Natural killer cell treated with Interleukin-12 subunit alpha and Interleukin-12 subunit beta and Interleukin-15 and Interleukin-18, amount 100 ng/mL, for 72 hours (primary cell): ENCODE data around the gene CYB561D1. TPM values are rescaled to one million over a fixed set of nuclear protein-coding genes. Genes with fewer than 3 reads are reported as not detected.

Experiments used
- ATAC-seq, 2 donors: fragments of 150-1000 bp; cut with Tn5 transposase in 1 of 2; sonication (Bioruptor Pico), chemical (Tn5 transposase) in 1 of 2; 2 replicates each; pipeline ENCODE4 v1.10.0; 2021
- DNase-seq: peaks from one replicate; pipeline ENCODE4 v3.0.0; 2022; ENCODE audit warnings: low spot score
- H3K27ac Mint-ChIP-seq, 2 donors: 1 replicate in 1 of 2; 2 replicates in 1 of 2; pipeline ENCODE4 v1.8.0; 2022; ENCODE audit warnings: mixed read lengths in 2 of 2, mild to moderate bottlenecking in 1 of 2, moderate library complexity in 1 of 2
- H3K27me3 Mint-ChIP-seq, 2 donors: 1 replicate in 1 of 2; 2 replicates in 1 of 2; pipeline ENCODE4 v1.8.0; 2022; ENCODE audit warnings: mixed read lengths in 2 of 2
- H3K36me3 Mint-ChIP-seq: one replicate; pipeline ENCODE4 v1.8.0; 2022; ENCODE audit warnings: mixed read lengths
- H3K4me1 Mint-ChIP-seq, 2 donors: 1 replicate in 1 of 2; 2 replicates in 1 of 2; pipeline ENCODE4 v1.8.0; 2022; ENCODE audit warnings: low read depth in 2 of 2, mixed read lengths in 2 of 2, mild to moderate bottlenecking in 1 of 2
- H3K4me3 Mint-ChIP-seq: one replicate; pipeline ENCODE4 v1.8.0; 2022; ENCODE audit warnings: mixed read lengths
- H3K9me3 Mint-ChIP-seq: 2 replicates; pipeline ENCODE4 v1.8.0; 2022; ENCODE audit warnings: mixed read lengths
- total RNA-seq, 2 donors: library from RNA; stranded (reverse); gene quantifications; one replicate each; pipeline ENCODE4 v1.2.3, GENCODE V29; 2022

The CYB561D1 gene
- total RNA-seq, 2 donors from 2014 or later = 13.1 to 18.7 TPM

DNA sequence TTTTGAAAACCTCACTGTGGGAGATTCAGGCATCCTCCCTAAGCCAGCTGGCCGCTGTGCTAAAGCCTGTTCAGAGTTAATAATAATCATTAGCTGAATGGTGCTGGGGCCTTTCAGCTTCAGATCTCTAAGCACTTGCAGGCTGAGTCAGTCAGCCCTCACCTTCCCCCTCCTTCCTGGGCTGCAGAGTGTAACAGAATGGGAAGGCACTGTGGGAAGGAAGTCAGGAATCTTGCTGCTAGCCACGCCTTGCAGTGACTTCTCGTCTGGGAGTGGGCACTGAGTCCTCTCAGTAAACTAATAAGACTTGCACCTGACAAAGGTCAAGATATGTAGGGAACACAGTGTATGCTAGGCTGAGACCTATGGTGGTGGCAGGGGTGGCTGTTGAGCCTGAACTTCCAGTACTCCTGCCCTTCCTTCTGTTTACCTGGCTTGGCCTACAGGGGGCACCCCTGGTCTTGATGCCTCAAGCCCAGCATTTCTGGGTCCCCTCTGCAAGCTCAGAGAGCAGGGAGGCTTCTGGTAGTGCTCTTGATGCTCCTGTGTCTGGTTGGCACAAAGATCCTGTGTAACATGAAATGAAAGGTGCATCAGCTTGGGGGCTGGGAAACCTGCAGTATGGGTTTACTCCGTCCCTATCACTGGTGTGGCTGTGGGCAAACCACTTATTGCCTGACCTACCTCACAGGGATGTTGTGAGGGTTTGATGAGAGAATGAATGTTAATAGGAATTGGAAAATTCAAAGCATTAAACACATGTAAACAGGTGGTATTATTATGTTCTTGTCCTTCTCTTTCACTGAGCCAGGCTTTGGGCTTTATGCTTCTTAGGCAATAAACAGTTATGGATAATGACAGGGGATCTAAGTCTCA, 6.0 kb downstream of the CYB561D1 start:
- Mint-ChIP-seq H3K27ac (peak overlapping the region; percentile 28 to 53), H3K9me3 (no peaks in the 10 kb centered on the region), H3K36me3 (peaks cover 7% of the 10 kb centered on the region), H3K4me3 (no peak overlapping the region), H3K4me1 (peaks cover 36 to 59% of the 10 kb centered on the region in 2 donors), H3K27me3 (no peaks in the 10 kb centered on the region)
- ATAC-seq (no peak), DNase-seq (no peak)

DNA sequence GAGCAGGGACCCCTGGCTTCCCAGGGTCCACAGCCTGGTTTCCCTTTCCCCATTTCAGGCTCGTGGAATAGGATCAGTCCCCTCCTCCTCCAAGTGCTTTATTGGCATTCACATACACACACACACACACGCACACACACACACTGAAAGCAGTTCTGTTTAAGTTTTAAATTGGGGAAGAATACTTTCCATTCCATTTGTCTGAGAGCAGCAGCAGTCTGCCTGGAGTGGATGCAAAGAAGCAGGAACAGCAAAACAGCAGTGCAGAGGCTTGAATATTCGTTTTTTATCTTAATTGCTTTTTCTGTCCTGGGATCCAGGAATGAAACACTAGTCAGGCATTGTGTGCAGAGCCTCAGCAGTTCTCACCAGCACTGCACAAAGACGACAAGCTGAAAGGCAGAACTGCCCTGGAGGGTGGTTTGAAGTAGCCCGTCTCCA, 7.1 kb downstream of the CYB561D1 start:
- Mint-ChIP-seq H3K9me3 (no peaks in the 10 kb centered on the region), H3K27me3 (no peaks in the 10 kb centered on the region), H3K4me1 (peaks cover 32 to 57% of the 10 kb centered on the region in 2 donors), H3K27ac (peak overlapping the region in 1 of 2 donors; percentile 53), H3K4me3 (no peak overlapping the region), H3K36me3 (peaks cover 6% of the 10 kb centered on the region)
- DNase-seq = no peak
- ATAC-seq = no peak

DNA sequence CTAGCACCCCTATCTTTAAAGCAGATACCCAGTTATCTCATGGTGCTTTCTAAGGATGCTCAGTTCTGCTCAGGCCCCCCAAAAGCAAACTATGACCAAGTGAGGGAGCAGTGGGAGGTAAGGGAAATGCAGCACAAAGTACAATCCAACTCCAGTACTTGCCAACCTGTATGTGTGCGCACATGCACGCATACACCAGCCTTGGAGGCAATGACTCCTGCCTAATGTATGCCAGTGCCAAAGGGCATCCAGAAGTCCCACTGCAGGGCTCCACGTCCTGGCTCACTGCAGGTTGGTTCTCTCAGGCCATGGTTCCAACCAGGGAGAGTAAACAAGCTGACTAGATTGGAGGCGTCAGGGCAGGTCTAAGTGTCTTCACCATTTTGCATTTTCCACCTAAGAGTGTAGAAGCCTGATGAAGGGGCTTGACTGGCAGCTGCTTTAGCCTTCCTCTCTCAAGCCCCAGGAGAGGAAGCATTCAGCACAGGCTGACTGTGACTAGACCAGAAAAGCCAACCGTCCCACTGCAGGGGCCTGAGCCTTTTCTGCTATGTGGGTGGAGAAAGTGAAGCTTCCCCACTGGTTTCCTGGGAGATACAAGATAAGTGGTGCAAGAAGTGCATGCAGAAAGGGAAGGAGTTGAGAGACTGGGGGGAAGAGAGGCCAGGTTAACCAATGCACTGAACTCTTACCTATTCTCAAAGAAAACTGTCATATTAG, 7.9 kb downstream of the CYB561D1 start:
- DNase-seq (no peak), ATAC-seq (peak in 1 of 2 donors; percentile 3)
- H3K27me3 Mint-ChIP-seq = no peaks in the 10 kb centered on the region
- H3K4me1 Mint-ChIP-seq = peaks cover 30 to 55% of the 10 kb centered on the region in 2 donors
- peak overlapping the region; percentile 30 for H3K4me3 Mint-ChIP-seq
- no peaks in the 10 kb centered on the region for H3K36me3 Mint-ChIP-seq
- H3K27ac Mint-ChIP-seq = peak overlapping the region in 1 of 2 donors; percentile 14
- H3K9me3 Mint-ChIP-seq = no peaks in the 10 kb centered on the region

DNA sequence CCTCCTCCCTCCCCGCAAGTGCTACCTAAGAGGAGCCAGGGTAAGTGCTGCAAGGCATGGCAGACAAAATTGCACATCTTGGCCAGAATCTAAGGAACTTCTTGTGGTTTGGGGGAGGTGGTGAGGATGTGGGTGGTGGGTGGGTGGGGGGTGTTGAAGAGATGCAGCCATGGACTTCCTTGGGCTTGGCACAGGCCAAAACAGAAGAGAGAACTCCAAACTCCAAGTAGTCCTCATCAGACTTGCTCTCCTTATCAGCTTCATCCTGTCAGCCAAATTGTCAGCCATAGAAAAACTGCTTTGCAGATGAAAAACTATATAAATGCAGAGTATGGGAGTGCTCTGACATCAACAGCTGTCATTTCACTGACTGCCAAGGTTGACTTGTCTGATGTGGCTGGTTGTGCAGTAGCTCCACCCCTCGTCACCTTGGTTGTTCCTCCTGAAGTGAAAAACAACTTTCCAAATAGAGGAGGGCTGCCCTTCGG, 8.5 kb downstream of the CYB561D1 start:
- peak overlapping the region in 1 of 2 donors; percentile 12 for H3K27ac Mint-ChIP-seq
- H3K27me3 Mint-ChIP-seq = no peaks in the 10 kb centered on the region
- peak overlapping the region; percentile 30 for H3K4me3 Mint-ChIP-seq
- H3K9me3 Mint-ChIP-seq = no peaks in the 10 kb centered on the region
- peak; percentile 25 to 57 for ATAC-seq
- DNase-seq = no peak
- H3K36me3 Mint-ChIP-seq = no peaks in the 10 kb centered on the region
- peaks cover 30 to 55% of the 10 kb centered on the region in 2 donors for H3K4me1 Mint-ChIP-seq

DNA sequence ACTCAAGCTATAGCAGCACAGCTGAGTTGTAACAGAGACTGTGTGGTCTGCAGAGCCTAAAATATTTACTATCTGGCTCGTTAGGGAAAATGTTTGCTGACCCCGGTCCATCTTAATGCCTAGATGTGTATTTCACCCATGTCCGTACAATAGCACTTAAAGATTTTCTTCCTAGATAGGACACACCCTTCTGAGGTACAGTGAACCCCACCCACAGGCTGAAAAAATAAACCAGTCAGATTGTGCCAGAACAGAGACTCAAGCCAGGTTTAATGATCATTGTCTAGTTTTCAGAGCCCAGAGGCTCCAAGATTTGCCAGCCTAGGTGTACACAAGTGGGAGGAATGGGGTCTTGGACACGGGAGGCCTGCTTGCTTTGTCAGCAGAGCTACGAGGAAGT, 10.0 kb downstream of the CYB561D1 start:
- Mint-ChIP-seq H3K4me1 (peaks cover 41 to 68% of the 10 kb centered on the region in 2 donors), H3K27ac (peak overlapping the region in 1 of 2 donors; percentile 45), H3K4me3 (no peak overlapping the region), H3K27me3 (no peaks in the 10 kb centered on the region), H3K9me3 (no peaks in the 10 kb centered on the region), H3K36me3 (no peaks in the 10 kb centered on the region)
- no peak for ATAC-seq
- no peak for DNase-seq

DNA sequence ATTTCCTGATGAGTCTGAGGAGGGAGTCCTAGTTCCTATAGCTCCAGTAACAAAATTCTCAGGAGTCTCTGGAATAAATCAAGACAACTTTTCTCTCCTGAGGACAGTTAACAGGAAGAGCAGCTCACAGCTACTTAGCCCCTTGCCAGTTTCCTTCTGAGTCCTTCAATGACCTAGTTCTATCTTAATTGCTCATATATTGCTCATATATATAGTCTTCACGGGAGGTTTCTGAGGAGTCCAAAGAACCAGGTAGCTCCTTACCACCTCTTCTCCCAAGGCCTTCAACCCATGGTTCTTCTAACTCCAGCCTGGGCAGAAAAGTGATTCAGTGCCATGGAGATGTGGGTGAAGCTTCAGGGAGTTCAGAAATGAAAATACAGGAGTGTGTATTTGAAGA, 11.1 kb downstream of the CYB561D1 start:
- Mint-ChIP-seq H3K4me3 (no peak overlapping the region), H3K9me3 (no peaks in the 10 kb centered on the region), H3K36me3 (no peaks in the 10 kb centered on the region), H3K4me1 (peaks cover 43 to 64% of the 10 kb centered on the region in 2 donors), H3K27me3 (no peaks in the 10 kb centered on the region), H3K27ac (peak overlapping the region in 1 of 2 donors; percentile 45)
- DNase-seq (no peak), ATAC-seq (no peak)

DNA sequence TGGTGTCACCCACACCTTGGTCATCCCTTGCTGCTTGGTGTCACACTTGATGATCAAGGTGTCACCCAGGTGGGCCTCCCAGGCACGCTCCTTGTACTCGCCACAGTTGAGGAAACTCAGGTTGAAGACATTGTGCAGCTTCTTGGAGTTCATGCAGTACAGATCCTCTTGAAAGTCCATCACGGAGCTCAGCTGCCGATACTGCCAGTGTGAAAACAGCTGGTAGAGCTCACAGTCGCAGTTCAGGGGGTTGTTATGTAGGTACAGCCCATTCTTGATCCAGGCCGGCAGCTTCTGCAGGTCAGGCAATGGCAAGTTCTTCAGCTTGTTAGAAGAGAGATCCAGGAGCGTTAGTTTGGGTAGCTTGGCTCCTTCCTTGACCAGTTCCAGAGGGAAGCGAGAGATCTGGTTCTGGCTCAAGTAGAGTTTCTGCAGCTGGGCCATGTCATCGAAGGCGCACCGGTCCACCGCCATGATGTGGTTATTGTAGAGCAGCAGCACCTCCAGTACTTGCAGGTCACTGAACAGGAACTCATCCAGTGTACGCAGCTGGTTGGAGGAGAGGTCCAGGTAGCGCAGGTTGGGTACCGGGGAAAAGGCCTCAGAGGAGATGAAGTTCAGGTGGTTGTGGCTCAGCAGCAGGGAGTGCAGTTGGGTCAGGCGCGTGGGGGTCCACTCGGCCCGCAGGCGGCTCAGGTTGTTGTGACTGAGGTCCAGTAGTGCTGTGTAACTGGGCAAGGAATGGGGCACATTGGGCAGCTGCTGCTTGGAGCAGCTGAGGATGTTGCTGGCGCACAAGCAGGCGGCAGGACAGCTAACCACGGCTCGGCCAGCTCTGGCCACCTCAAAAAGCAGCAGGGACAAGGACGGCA, 14.3 kb downstream of the CYB561D1 start:
- Mint-ChIP-seq H3K27ac (peak overlapping the region in 1 of 2 donors; percentile 67), H3K4me3 (peak overlapping the region; percentile 82), H3K27me3 (peaks cover 0 to 7% of the 10 kb centered on the region in 2 donors), H3K9me3 (no peaks in the 10 kb centered on the region), H3K4me1 (peaks cover 34 to 38% of the 10 kb centered on the region in 2 donors), H3K36me3 (no peaks in the 10 kb centered on the region)
- no peak for DNase-seq
- no peak for ATAC-seq

DNA sequence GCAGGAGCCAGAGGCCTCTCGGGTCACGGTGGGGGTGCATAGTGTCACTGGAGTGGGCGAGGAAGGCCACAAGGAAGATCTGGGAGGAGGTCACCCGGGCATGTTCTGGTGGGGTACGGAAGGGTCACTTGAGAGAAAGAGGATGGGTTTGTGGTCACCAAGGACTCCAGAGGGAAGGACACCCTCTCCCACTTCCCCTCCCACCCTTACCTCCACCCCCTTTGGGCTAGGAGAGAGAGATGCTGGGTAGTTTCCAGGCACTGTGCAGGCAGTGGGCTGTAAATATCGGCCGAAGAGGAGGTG, 14.9 kb downstream of the CYB561D1 start:
- ATAC-seq (no peak), DNase-seq (no peak)
- H3K4me1 Mint-ChIP-seq = peaks cover 34 to 38% of the 10 kb centered on the region in 2 donors
- peak overlapping the region; percentile 82 for H3K4me3 Mint-ChIP-seq
- H3K27me3 Mint-ChIP-seq = peaks cover 0 to 7% of the 10 kb centered on the region in 2 donors
- peak overlapping the region in 1 of 2 donors; percentile 67 for H3K27ac Mint-ChIP-seq
- no peaks in the 10 kb centered on the region for H3K36me3 Mint-ChIP-seq
- H3K9me3 Mint-ChIP-seq = no peaks in the 10 kb centered on the region

DNA sequence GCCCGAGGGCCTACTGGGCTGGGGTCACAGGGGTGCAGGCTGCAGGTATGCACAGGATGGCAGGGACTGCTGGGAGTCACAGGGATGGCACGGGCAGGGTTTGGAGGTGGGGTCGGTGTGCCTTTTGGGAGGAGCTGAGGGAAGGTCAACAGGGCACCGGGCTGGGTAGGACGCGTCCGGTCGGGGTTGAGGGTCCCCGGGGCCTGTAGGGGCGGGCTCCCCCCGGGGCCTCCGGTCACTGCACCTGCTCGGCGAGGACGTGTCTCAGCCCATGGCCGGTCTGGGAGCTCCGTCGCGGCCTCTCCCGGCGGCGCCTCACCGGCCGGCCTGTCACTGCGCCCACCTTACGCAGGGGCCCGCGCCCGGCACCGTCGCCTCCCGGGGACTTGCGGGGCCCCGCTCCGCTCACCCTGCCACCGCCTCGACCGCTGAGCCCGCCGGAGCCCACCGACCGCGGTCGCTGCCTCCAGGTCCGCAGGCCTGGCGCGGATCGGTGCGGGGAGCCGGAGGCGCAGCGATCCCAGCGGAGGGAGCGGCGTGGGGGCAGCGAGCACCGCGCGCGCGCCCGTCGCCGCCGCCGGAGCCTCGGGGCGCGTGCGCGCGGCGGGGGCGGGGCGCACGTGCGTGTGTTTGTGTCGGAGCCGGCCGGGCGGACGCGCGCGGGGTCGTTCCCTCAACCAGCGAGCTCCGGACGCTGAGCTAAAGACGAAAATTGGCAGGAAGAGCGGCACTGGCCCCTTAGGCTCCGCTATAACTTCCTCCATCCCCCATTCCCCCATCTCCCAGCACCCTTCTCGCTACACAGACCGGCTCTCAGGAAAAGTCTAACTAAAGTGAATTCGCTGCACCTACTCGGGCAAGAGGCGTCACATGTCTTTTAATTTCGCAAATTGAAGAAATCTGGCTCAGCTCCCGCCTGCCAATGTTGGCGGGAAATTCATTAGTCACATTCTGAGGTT, 15.6 kb downstream of the CYB561D1 start, which contains the start of gene AMIGO1:
TSS of gene AMIGO1 (minus strand) at position 552 of the 959 bp plus-strand sequence. CDS start 815 bp downstream, outside the sequence.
- peak; percentile 79 to 84 for ATAC-seq
- Mint-ChIP-seq H3K27me3 (peaks cover 0 to 7% of the 10 kb centered on the region in 2 donors), H3K27ac (peak within 1 kb of the TSS in 1 of 2 donors; percentile 67), H3K36me3 (no peaks in the 10 kb centered on the region), H3K4me3 (peak within 1 kb of the TSS; percentile 86), H3K4me1 (peaks cover 34% of the 10 kb centered on the region in 2 donors), H3K9me3 (no peaks in the 10 kb centered on the region)
- DNase-seq = peak; percentile 75

DNA sequence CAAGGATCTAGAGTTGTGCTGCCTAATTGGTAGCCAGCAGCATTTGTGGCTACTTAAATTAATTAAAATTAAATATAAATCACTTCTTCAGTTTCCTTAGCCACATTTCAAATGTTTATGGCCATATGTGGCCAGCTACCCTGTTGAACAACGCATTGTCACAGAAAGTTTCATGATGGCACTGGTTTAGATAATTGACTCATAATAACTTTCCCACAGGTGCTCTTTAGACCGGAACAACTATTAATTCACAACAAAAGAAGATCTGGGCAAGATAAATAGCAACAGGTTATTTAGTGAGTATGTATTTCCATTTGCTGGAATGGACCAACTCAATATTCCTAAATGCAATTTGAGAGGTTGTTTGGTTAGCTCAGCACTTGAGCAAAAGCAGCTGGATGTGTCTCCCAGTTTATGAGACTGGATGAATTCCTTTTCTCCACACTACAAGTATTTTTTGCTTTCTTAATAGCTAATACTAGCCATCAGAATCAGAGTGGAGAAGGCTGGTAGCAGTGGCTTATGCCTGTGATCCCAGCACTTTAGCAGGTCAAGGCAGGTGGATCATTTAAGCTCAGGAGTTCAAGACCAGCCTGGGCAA, 19.3 kb downstream of the CYB561D1 start:
- H3K9me3 Mint-ChIP-seq = no peaks in the 10 kb centered on the region

DNA sequence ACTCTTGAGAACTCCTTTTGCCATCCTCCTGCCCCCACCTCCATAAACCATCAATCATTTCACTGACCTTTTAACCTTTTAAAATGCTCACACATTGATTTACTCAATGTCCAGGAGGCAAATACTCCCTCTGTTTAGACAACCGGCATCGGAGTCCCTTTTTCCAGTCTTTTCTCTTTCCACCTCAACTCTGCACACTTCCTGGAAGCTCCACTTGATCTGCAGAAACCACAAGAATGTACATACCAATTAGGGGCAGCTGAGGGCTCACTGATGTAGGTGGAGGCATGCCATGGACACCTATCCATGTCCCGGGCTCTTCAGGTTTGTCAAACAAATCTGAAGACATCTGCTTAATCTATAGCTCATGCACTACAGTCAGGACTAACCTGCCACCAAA, 21.0 kb downstream of the CYB561D1 start:
- Mint-ChIP-seq H3K9me3 (no peaks in the 10 kb centered on the region), H3K4me3 (no peak overlapping the region), H3K36me3 (no peaks in the 10 kb centered on the region), H3K4me1 (peaks cover 4 to 8% of the 10 kb centered on the region in 2 donors), H3K27me3 (peaks cover 0 to 7% of the 10 kb centered on the region in 2 donors), H3K27ac (no peak overlapping the region)
- no peak for ATAC-seq
- no peak for DNase-seq

More for the DNA sequence above, 19.3 kb downstream of the CYB561D1 start:
- Mint-ChIP-seq H3K27ac (no peak overlapping the region), H3K4me3 (no peak overlapping the region), H3K36me3 (no peaks in the 10 kb centered on the region), H3K27me3 (peaks cover 0 to 7% of the 10 kb centered on the region in 2 donors), H3K4me1 (peaks cover 15 to 17% of the 10 kb centered on the region in 2 donors)
- DNase-seq = no peak
- ATAC-seq = no peak

DNA sequence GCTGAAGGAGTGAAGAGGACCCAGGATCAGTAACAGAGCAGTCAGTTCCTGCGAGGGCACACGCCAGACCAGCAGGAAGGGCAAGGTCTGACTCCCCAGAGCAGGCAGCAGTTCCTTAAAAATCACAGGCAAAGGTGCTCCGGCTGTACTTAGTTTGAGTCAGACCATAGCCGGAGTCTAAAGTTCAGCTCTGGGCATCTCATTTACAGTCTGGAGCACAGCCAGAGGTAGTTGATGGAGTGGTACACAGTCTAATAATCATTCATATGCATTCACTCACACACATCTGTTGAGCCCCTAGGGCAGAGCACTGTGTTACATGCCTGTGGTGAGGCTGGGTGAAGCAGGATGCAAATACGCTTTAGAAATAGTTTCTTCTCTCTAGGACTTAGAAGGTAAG, 23.0 kb downstream of the CYB561D1 start:
- Mint-ChIP-seq H3K27me3 (no peaks in the 10 kb centered on the region), H3K4me3 (no peak overlapping the region)

More for the DNA sequence above, 23.0 kb downstream of the CYB561D1 start:
- no peak for ATAC-seq
- Mint-ChIP-seq H3K27ac (no peak overlapping the region), H3K9me3 (no peaks in the 10 kb centered on the region), H3K4me1 (no peaks in the 10 kb centered on the region), H3K36me3 (no peaks in the 10 kb centered on the region)
- no peak for DNase-seq
